Fibroblast of lung (primary cell): ENCODE results near the gene CEP152. TPM values are rescaled to one million over a fixed set of nuclear protein-coding genes. Genes with fewer than 3 reads are reported as not detected.
"Not testable (repeated sequence)": the region's sequence is repeated elsewhere in the genome, so short reads cannot be mapped to it uniquely, and the experiment has no call there.

Experiments used
- DNase-seq, 2 donors: peaks; one replicate each; pipeline versions ENCODE4 v3.0.0 to v3.0.0-alpha.2; 2010; ENCODE audit warnings: low read depth in 2 of 2
- H2AFZ ChIP-seq: 2 replicates; pipeline ENCODE4 v1.5.1; 2012; ENCODE audit warnings: low read length, control low read depth, inconsistent platforms
- H3K27ac ChIP-seq: 2 replicates; pipeline ENCODE4 v1.5.1; 2011; ENCODE audit warnings: low read length, control low read depth; ENCODE audit not compliant: insufficient read depth
- H3K27me3 ChIP-seq: 2 replicates; pipeline ENCODE4 v1.5.1; 2011; ENCODE audit warnings: mild to moderate bottlenecking, low read length; ENCODE audit not compliant: control insufficient read depth, insufficient read depth
- H3K36me3 ChIP-seq: 2 replicates; pipeline ENCODE4 v1.5.1; 2011; ENCODE audit warnings: low read length; ENCODE audit not compliant: control insufficient read depth, insufficient read depth
- H3K4me1 ChIP-seq: 2 replicates; pipeline ENCODE4 v1.5.1; 2011; ENCODE audit warnings: low read length; ENCODE audit not compliant: control insufficient read depth, insufficient read depth; ENCODE audit errors: extremely low read depth
- H3K4me2 ChIP-seq: 2 replicates; pipeline ENCODE4 v1.5.1; 2011; ENCODE audit warnings: low read length, control low read depth; ENCODE audit not compliant: insufficient read depth; ENCODE audit errors: extremely low read depth
- H3K4me3 ChIP-seq, 4 experiments: fragments of 200-600 bp in 1 of 4; sonication (generic) in 1 of 4; replicated peaks in 1 of 4; 2 replicates each; pipeline ENCODE4 v1.5.1; 2011 to 2016; ENCODE audit warnings: low read length in 4 of 4, low read depth in 3 of 4, mild to moderate bottlenecking in 3 of 4, control low read depth in 2 of 4, inconsistent platforms in 1 of 4, mixed read lengths in 1 of 4; ENCODE audit not compliant: insufficient read depth in 1 of 4; ENCODE audit errors: control extremely low read depth in 1 of 4
- H3K79me2 ChIP-seq: 2 replicates; pipeline ENCODE4 v1.5.1; 2012; ENCODE audit warnings: mild to moderate bottlenecking, low read length, inconsistent platforms; ENCODE audit not compliant: control insufficient read depth, insufficient read depth
- H3K9ac ChIP-seq: 2 replicates; pipeline ENCODE4 v1.5.1; 2011; ENCODE audit warnings: mild to moderate bottlenecking, low read length, control low read depth; ENCODE audit not compliant: insufficient read depth
- H3K9me3 ChIP-seq: 2 replicates; pipeline ENCODE4 v1.5.1; 2012; ENCODE audit warnings: low read depth, low read length; ENCODE audit not compliant: control insufficient read depth, insufficient read depth
- H4K20me1 ChIP-seq: 2 replicates; pipeline ENCODE4 v1.5.1; 2011; ENCODE audit warnings: low read length; ENCODE audit not compliant: control insufficient read depth, insufficient read depth; ENCODE audit errors: extremely low read depth
- CTCF ChIP-seq, 2 donors: IDR thresholded peaks in 1 of 2; conservative IDR thresholded peaks in 1 of 2; 1 replicate in 1 of 2; 2 replicates in 1 of 2; pipeline ENCODE4 v1.5.1; 2011 to 2012; ENCODE audit warnings: low read length in 2 of 2, control low read depth in 1 of 2, inconsistent platforms in 1 of 2, low read depth in 1 of 2, mild to moderate bottlenecking in 1 of 2
- EZH2 ChIP-seq: IDR thresholded peaks from 2 replicates; pipeline ENCODE4 v1.5.1; 2012; ENCODE audit warnings: low read length, control low read depth, mild to moderate bottlenecking; ENCODE audit errors: missing control alignments
- polyA plus RNA-seq, 2 donors: library from polyadenylated mRNA; depleted of rRNA in 1 of 2; stranded (reverse) in 1 of 2; unstranded in 1 of 2; fragments of >200 nt; gene quantifications; 2 replicates each; pipeline ENCODE4 v1.2.1, GENCODE V29; 2011 to 2012; ENCODE audit warnings: missing spikeins in 1 of 2
- total RNA-seq: library from RNA; depleted of rRNA; stranded (reverse); fragments of >200 nt; gene quantifications from 2 replicates; pipeline ENCODE4 v1.2.1, GENCODE V29; 2014

The CEP152 gene
- total and polyA plus RNA-seq, 2 donors (not counting 1 experiment from before 2014, with no cell fraction given), result 0.72 to 7.8 TPM

- peak; percentile 62 to 72 for DNase-seq
- Histone ChIP-seq H3K79me2 (no peaks in the 10 kb centered on the region), H3K27ac (no peak overlapping the region), H3K36me3 (no peaks in the 10 kb centered on the region), H2AFZ (no peak overlapping the region), H3K27me3 (no peaks in the 10 kb centered on the region), H3K4me2 (no peak overlapping the region), H3K4me3 (no peak overlapping the region), H3K9me3 (no peaks in the 10 kb centered on the region), H3K9ac (no peak overlapping the region), H3K4me1 (peaks cover 7% of the 10 kb centered on the region), H4K20me1 (no peaks in the 10 kb centered on the region)
- TF ChIP-seq CTCF (conservative IDR thresholded peaks at IDR 0.05 in 1 of 2, IDR thresholded peaks at IDR 0.05 in 1 of 2; ENCODE audit: low read depth in 1 of 2, low read length in 2 of 2), result no peak
- no peak for TF ChIP-seq EZH2
Observed at GRCh38 chr15:48858401-48858800, 47.5 kb upstream of the CEP152 start.

DNA sequence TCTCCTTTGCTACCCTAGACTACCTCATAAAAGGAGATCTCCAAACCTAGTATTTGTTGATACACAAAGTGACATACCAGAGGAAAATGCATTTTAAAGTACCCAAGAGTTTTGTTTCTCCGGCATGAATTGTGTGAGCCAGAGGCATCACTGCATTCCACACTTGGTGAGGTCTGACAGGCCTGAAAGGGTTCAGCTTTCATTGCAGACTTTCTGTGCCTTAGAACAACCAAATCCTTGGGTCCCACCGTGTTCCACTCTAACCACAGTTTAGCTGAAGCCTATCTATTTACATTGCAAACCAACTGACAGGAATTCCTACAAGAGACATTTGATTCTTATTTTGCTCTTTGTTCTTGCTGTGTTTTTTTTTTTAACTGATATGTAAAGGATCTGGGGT is 46.1 kb upstream of the CEP152 start:
- Histone ChIP-seq H3K27ac (no peak overlapping the region), H3K4me2 (no peak overlapping the region), H3K36me3 (no peaks in the 10 kb centered on the region), H3K27me3 (no peaks in the 10 kb centered on the region), H3K79me2 (no peaks in the 10 kb centered on the region), H3K4me1 (peaks cover 7% of the 10 kb centered on the region), H2AFZ (no peak overlapping the region), H3K9ac (no peak overlapping the region), H3K9me3 (no peaks in the 10 kb centered on the region), H4K20me1 (no peaks in the 10 kb centered on the region), H3K4me3 (no peak overlapping the region)
- peak; percentile 45 to 48 for DNase-seq
- no peak for TF ChIP-seq CTCF (conservative IDR thresholded peaks at IDR 0.05 in 1 of 2, IDR thresholded peaks at IDR 0.05 in 1 of 2; ENCODE audit: low read depth in 1 of 2, low read length in 2 of 2)
- no peak for TF ChIP-seq EZH2

DNA sequence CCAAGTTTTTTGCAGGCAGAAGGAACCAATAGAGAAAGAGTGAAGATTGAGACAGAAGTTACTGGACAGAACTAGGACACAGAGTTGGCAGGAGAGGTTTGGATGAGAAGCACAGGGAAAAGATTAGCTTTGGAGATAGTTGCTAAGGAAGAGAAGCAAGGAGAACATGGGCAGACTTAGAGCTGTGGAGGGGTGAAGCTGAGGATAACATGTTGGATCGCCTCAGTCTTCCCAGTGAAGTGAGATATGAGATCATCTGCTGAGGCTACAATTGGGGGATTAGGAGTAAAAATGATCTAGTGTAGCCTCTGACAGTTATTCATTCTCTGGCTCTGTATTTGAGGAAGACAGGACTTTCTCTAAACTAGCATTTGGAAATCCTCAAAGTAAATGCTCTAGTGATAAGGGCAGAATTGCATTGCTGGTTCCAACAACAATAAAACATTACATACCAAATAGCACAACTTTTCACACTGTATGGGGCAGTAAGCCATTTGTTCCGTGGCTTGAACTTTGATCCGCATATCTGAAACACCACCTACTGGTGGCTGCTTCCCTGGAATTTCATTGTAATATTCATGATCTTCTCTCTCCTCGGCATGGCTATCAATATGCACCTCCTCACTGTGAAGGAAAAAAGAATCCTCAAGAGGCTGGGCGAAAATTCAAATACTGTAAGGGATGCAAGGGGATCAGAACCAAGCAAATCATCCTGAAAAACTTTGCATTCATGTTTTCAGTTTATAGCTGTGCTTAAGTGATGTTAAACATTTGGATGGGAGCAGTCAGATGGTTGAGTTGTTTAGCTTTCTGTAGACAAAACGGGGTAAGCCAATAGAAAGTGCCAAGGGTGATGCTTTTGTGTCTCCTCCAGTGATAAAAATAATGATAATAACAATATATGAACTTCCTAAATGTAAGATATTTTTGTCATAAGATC is 44.9 kb upstream of the CEP152 start:
- no peak for TF ChIP-seq EZH2
- peak; percentile 47 to 55 for TF ChIP-seq CTCF (conservative IDR thresholded peaks at IDR 0.05 in 1 of 2, IDR thresholded peaks at IDR 0.05 in 1 of 2; ENCODE audit: low read depth in 1 of 2, low read length in 2 of 2)
- no peaks in the 10 kb centered on the region for H4K20me1 ChIP-seq
- H3K79me2 ChIP-seq, result no peaks in the 10 kb centered on the region
- no peak overlapping the region for H3K27ac ChIP-seq
- no peak overlapping the region for H3K9ac ChIP-seq
- H3K27me3 ChIP-seq, result no peaks in the 10 kb centered on the region
- DNase-seq, result peak; percentile 64 to 82
- no peaks in the 10 kb centered on the region for H3K36me3 ChIP-seq
- H3K9me3 ChIP-seq, result no peaks in the 10 kb centered on the region
- peak overlapping the region; percentile 66 for H3K4me2 ChIP-seq
- peaks cover 7% of the 10 kb centered on the region for H3K4me1 ChIP-seq
- H3K4me3 ChIP-seq, result no peak overlapping the region
- H2AFZ ChIP-seq, result peak overlapping the region; percentile 27

- not testable (repeated sequence) for H2AFZ ChIP-seq, H3K4me3 ChIP-seq, H4K20me1 ChIP-seq, H3K9ac ChIP-seq, H3K4me2 ChIP-seq, H3K27ac ChIP-seq, H3K9me3 ChIP-seq, H3K36me3 ChIP-seq, DNase-seq, H3K4me1 ChIP-seq, H3K27me3 ChIP-seq, H3K79me2 ChIP-seq
Observed at GRCh38 chr15:48854434-48854833, 43.6 kb upstream of the CEP152 start.
